Hypothalamus (tissue), 51 donors: Measurements from ENCODE around the gene RHO.

ENCODE experiments used
- DNase-seq, 51 donors: peaks; one replicate each; lab custom pipeline; 2025; lab: John Stamatoyannopoulos, UW

The RHO gene

DNA sequence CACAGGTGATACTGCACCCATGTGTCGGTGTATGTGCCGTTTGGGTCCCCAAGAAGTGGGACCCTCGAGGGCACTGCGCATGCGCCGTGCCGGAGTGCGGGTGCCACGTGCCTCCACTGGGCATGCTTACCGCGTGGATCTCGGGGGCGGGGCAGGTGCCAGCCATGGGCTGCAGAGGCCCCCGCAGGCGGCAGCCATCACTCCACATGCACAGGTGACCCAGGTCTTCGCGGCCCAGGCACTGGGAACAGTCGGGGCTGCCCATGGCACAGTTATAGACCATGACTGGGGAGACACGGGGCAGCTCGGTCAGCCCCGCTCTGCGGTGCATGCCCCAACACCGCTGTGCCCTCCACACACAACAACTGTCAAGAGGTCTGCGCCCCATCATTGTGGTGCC is 45.8 kb downstream of the RHO start:
- no peak for DNase-seq

DNA sequence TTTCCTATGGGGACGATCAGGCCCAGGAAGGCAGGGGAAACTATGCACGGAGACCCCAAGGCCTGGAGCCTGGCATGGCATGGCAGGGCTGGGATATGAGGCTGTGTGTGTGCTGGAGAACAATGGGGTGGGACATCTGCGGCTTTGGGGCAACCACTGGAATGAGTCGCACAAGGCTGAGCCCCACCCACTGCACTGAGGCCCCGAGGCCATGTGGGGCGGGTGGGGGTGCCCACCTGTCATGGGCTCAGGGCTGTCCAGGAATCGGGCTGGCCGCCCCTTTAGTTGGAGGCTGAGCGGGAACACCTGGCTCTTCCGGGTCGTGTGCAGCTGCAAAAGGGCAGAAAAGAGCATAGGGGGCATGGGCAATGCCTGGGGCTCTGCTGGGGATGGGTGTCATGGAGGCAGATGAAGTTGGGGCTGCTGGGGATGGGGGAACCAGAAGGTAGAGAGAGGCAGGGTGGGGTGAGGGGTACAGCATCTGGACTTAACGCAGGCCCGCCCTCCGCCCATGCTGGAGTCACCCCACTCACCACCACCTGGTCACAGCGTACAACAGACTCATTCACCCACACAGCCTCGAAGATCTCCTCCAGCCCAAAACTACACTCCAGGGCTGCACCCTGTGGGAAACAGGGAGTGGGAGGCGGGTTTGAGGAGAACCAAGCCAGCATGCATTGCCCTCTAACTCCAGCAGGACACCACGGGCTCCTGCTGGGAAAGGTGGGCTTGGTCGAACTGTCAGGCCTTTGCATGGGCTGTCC is 47.0 kb downstream of the RHO start:
- DNase-seq: no peak

DNA sequence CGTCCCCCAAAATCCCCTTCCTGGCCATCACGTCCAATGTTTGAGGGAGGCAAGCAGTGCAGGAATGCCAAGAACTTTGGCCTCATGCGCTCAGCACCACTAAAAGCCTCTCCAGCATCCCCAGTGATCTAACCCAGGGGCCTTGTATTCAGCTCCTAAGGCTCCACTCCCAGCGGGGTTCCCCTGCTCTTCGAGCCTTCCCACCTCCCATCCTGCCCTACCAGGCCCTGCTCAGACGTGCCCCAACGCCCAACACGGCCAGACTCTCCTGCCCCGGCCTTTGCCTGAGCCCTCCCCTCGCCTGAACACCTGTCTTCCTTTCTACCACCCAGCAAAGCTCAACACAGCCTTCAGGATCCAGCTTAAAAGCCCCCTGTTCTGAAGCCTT is 47.6 kb downstream of the RHO start:
- DNase-seq: no peak

DNA sequence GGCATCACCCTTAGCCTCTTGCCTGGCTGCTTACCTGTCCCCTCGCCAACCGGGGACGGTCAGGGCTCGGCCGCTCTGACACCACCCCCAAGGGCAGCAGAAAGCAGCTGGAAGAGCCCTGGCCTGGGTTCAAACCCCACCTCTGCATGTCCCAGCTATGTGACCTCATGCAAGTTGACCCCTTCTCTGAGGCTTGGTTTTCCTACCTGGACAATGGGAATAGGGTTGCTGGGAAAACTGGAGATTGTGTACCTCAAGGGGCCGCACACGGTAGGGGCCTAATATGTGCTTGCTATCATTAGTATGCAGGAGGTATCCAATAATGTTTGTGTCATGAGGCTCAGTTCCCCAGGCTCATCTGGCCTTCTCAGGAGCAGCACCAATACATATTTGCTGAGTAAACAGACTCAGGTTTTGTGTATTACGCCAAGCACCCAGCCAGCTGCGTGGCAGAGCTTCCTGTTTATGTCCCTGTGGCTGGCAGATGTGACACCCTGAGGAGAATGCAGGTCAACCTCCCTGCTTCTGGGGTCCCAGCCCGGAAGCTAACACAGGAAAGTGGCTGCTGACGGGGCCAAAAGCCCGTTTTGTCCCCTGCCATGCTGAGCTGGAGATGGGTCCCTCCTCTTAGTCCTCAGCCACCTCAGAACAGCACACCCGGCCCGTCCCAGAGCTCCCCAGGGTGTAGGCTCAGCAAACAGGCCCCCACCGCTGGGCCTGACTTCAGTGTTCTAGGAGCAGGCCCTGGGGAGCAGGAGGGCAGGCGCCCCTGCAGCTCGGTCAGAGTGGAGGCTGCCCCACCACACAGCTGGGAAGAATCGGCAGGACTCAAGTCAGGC is 48.3 kb downstream of the RHO start:
- peak in 2 of 51 donors; percentile 13 to 17 for DNase-seq

DNA sequence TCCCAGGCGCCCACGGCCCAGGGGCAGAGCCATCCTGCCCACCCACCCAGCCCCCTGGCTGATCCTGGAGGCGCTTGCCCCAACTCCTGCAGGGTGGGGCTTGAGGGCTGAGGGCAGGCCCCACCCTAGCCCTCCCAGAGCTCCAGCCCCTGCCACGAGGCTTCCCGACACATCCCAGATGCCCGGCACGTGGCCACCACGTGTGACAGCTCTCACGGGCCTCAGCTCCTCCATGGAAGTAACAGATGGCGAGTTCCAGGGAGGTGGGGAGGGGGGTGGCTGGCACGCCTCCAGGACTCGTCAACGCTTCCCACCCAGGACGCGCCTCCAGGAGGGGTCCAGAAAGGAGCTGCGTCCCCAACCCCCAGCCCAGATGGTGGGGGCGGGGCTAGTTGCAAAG is 48.9 kb downstream of the RHO start:
- peak in 7 of 51 donors; percentile 4 to 14 (median 12) for DNase-seq

DNA sequence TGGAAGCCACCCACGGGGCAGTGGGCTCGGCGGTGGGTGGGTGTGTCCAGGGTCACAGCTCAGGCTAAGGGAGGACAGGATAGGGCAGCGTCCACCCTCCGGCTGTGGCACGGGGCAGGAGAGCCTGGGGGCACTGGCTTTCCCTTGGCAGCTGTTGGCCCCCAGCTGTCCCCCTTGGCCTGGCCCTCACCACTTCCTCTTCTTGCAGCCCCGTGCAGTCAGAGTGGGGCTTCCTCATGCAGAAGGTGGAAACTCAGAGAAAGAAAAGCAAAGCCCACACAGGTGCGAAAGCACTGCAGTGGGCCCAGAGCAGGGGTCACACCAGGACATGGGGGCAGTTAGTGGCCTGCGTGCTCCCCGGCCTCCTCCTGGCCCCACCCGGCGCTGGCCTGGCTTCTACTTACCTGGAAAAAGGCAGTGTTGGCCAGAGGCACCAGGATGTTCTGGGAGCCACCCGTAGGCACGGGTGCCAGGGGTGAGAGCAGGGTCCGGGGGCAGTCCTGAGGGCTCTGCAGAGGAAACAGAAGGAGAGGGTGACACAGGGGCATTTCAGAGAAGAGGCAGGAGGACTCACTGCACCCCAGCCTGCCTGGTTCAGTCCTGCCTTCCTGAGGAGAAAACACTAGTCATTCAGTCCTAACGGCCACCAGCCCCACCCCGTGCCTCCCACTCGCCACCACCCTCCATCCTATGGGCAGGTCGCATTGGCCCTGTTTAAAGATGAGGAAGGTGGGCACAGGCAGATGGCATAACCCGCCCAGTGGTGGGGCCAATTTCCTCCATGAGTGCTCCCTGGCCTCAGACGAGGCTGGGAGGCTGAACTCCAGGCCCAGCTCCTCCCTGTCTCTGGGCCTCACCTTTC is 49.7 kb downstream of the RHO start:
- DNase-seq: peak in 1 of 51 donors; percentile 11

DNA sequence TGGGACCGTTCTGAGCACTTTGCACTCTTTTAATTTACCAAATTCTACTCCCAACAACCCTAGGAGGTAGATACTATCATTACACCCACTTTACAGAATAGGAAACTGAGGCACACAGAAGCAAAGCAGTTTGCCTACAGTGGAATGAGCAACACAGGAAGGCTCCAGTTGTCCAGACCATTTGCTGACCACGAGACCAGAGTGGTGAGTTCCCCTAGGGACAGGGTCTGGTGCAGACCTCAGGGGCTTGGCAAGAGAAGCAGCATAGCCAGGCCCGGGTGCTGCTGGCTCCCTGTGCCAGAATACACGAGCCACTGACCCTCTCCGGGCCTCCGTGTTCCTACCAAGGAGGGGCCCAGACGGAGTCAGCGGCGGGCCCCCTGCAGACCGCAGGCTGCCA is 51.6 kb downstream of the RHO start:
- DNase-seq: no peak

DNA sequence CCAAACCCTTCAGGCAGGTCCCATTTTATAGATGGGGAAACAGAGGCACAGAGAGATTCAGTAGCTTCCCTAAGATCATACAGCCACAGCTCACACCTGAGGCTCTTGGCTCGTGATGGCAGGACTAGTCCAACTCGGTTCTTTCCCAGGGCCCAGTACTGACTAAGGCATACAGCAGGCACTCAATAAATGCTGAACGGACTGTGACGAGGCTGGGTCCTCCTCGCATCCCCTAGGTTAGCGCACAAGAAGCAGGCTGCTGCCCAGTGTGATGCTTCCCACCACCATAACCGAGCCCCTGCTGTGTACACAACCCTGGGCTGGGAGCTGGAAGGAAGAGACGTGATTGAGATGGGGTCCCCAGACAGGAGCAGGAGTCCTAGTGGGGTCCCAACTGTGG is 53.2 kb downstream of the RHO start:
- no peak for DNase-seq

DNA sequence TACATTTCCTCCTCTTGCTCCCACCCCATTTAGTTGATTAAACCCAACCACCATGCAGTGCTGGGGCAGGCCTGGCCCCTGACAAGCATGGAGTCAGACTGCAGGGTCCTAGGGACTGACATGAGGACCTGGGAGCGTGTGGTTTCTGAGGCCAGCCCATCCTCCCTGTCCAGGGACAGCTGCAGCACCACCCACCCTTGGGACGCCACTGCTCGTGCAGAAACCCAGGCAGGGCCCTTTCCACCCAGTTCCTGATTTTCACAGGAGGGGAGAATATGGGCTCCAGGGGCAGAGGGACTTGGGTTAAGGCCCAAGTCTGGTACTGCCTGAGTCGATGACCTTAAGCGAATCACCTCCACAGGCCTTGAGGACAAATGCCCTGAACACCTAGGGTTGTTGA is 54.4 kb downstream of the RHO start:
- no peak for DNase-seq

DNA sequence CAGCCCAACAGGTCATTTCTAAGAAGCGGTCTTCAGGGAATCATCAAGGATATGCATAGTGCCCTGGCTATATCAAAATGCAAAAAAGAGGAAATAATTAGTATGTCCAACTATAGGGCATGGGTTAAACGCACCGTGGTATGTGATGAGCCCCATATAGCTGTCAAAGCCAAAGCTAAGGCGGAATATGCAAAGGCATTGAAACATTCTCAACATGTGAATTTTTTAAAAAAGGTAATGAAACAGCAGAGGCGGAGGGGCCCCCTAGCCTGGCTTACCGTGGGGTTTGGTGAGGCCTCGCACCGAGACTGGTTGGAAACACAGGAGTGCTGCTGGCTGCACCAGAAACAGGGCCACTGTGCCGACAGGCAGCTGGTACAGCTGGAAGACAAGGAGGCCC is 54.9 kb downstream of the RHO start:
- no peak for DNase-seq

DNA sequence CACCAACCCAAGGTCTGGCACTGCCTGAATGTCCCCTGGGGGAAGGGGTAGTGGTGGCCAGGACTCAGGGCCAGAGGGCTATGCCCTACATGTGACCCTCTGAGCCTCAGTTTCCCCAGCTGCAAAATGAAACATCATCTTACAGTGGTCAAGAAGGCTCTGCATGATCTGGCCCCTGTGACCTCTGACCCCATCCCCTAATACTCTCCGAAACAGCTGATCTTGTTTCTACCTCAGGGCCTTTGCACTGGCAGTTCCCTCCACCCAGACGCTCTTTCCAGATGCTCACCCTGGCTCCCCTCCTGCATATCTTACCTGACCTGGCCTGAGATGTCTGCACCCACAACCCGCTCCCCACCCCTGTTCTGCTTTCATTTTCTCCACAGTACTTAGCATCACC is 56.2 kb downstream of the RHO start:
- DNase-seq: no peak
